Keratinocyte (primary cell): ENCODE data around the gene BAG1. TPM values are rescaled to one million over a fixed set of nuclear protein-coding genes. Genes with fewer than 3 reads are reported as not detected.

Experiments
- DNase-seq: peaks from one replicate; pipeline ENCODE4 v3.0.0-alpha.2; 2011; ENCODE audit warnings: low read depth, missing footprints, low spot score
- FAIRE-seq: peaks from 2 replicates; lab custom pipeline; 2011; peaks lifted over from hg19 to GRCh38; lab: Jason Lieb, UNC
- H2AFZ ChIP-seq: 2 replicates; pipeline ENCODE4 v1.6.0; 2012; ENCODE audit warnings: low read length, control low read depth, inconsistent platforms; ENCODE audit not compliant: control insufficient read depth
- H3K27ac ChIP-seq: 2 replicates; pipeline ENCODE4 v1.5.1; 2011; ENCODE audit warnings: low read length; ENCODE audit not compliant: control insufficient read depth, insufficient read depth
- H3K27me3 ChIP-seq: 3 replicates; pipeline ENCODE4 v1.6.0; 2011; ENCODE audit warnings: low read length; ENCODE audit not compliant: control insufficient read depth, insufficient read depth; ENCODE audit errors: extremely low read depth
- H3K36me3 ChIP-seq, 2 experiments: 2 replicates in 1 of 2; 3 replicates in 1 of 2; pipeline ENCODE4 v1.5.1; 2011; ENCODE audit warnings: low read length in 2 of 2, mild to moderate bottlenecking in 1 of 2; ENCODE audit not compliant: control insufficient read depth in 2 of 2, insufficient read depth in 2 of 2; ENCODE audit errors: extremely low read depth in 1 of 2
- H3K4me1 ChIP-seq: 3 replicates; pipeline ENCODE4 v1.5.1; 2011; ENCODE audit warnings: low read length; ENCODE audit not compliant: control insufficient read depth, insufficient read depth; ENCODE audit errors: extremely low read depth
- H3K4me2 ChIP-seq: 3 replicates; pipeline ENCODE4 v1.6.0; 2011; ENCODE audit warnings: low read depth, low read length; ENCODE audit not compliant: control insufficient read depth, insufficient read depth; ENCODE audit errors: extremely low read depth
- H3K4me3 ChIP-seq, 3 experiments: fragments of 200-600 bp in 1 of 3; sonication (generic) in 1 of 3; 2 replicates in 2 of 3; 3 replicates in 1 of 3; pipeline ENCODE4 v1.5.1; 2011 to 2016; ENCODE audit warnings: low read length in 3 of 3, mild to moderate bottlenecking in 3 of 3, control low read depth in 2 of 3, inconsistent platforms in 1 of 3, low read depth in 1 of 3, mixed read lengths in 1 of 3, mixed run types in 1 of 3, moderate library complexity in 1 of 3; ENCODE audit not compliant: control insufficient read depth in 2 of 3, insufficient read depth in 2 of 3; ENCODE audit errors: extremely low read depth in 1 of 3
- H3K79me2 ChIP-seq: 2 replicates; pipeline ENCODE4 v1.6.0; 2012; ENCODE audit warnings: low read length; ENCODE audit not compliant: control insufficient read depth, insufficient read depth
- H3K9ac ChIP-seq: 3 replicates; pipeline ENCODE4 v1.6.0; 2011; ENCODE audit warnings: low read length; ENCODE audit not compliant: control insufficient read depth, insufficient read depth; ENCODE audit errors: extremely low read depth
- H3K9me1 ChIP-seq: 3 replicates; pipeline ENCODE4 v1.6.0; 2011; ENCODE audit warnings: low read length; ENCODE audit not compliant: control insufficient read depth, insufficient read depth; ENCODE audit errors: extremely low read depth
- H3K9me3 ChIP-seq: 2 replicates; pipeline ENCODE4 v1.5.1; 2012; ENCODE audit warnings: low read depth, low read length; ENCODE audit not compliant: control insufficient read depth
- H4K20me1 ChIP-seq: 3 replicates; pipeline ENCODE4 v1.6.0; 2011; ENCODE audit warnings: low read length; ENCODE audit not compliant: control insufficient read depth, insufficient read depth; ENCODE audit errors: extremely low read depth
- CTCF ChIP-seq, 3 experiments: IDR thresholded peaks in 1 of 3; conservative IDR thresholded peaks in 1 of 3; optimal IDR thresholded peaks in 1 of 3; 2 replicates in 2 of 3; 3 replicates in 1 of 3; pipeline versions ENCODE3 to v1.5.1; 2011; ENCODE audit warnings: low read length in 3 of 3, mild to moderate bottlenecking in 3 of 3, moderate library complexity in 2 of 3, control low read depth in 1 of 3, inconsistent platforms in 1 of 3; ENCODE audit not compliant: insufficient read depth in 2 of 3; ENCODE audit errors: extremely low read depth in 1 of 3
- EZH2 ChIP-seq: IDR thresholded peaks from one replicate; pipeline ENCODE4 v1.6.1; 2012; ENCODE audit warnings: inconsistent platforms, mild to moderate bottlenecking, low read length, moderate library complexity
- dilution Hi-C: fragments of 300-500 bp; cut with MboI; formaldehyde crosslinking; loops from one replicate; pipeline ENCODE4 v1.7.0; 2020; ENCODE audit warnings: low sequenced_read_pairs; ENCODE audit not compliant: extremely low pct_ligation_motif_present
- polyA plus RNA-seq, 5 experiments: library from polyadenylated mRNA; depleted of rRNA in 3 of 5; stranded (reverse) in 3 of 5; stranded (forward) in 1 of 5; unstranded in 1 of 5; fragments of >200 nt; gene quantifications; 1 replicate in 1 of 5; 2 replicates in 3 of 5; 3 replicates in 1 of 5; pipeline versions ENCODE4 v1.2.1 to v1.2.3, GENCODE V29; 2011 to 2012; ENCODE audit warnings: missing spikeins in 2 of 5, low read depth in 1 of 5, low replicate concordance in 1 of 5

Gene BAG1
- polyA plus RNA-seq, 1 donor (not counting 4 experiments of a cell fraction or from before 2014, with no cell fraction given): 30.1 TPM

DNA sequence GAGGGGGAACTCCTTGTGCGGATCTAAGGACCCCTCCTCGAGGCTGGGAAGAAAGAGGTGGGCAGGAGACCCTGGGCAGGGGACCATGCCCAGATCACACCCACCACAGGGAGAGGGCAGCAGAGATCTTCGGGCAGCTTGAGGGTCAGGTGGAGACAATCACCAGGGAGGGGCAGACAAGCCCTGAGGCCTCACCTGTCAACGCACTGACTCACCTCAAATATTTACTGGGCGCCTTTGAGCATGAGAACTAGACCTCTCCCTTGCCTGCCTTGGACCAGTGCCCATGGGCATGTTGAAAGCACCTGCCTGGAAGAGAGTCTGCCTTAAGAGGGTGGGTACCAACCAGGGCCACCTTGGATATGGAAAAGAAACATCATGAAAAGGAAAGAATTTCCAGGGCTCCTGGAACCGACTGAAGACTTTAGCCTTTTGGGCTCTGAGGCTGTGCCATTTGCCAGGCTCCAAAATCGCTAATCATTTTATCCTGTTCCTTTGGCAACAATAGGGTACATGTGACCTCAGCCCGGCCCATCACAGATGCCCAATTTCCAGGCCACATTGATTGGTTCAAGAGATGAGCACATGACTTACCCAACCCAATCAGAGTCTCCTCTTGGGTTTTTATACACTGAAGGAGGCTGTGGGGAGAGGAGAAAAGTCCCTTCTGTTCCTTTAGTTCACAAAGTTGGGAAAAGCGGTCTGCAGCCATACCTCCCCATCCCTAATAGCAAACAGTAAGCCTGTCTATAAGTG lies 35.0 kb downstream of the BAG1 start:
- no peaks in the 10 kb centered on the region for H3K79me2 ChIP-seq
- H3K9ac ChIP-seq: peak overlapping the region; percentile 39
- no peaks in the 10 kb centered on the region for H4K20me1 ChIP-seq
- TF ChIP-seq EZH2: no peak
- TF ChIP-seq CTCF (optimal IDR thresholded peaks at IDR 0.05 in 1 of 3, IDR thresholded peaks at IDR 0.05 in 1 of 3, conservative IDR thresholded peaks at IDR 0.05 in 1 of 3; ENCODE audit: extremely low read depth in 1 of 3, insufficient read depth in 2 of 3, low read length in 3 of 3): peak; percentile 92 to 98 (median 98)
- no peak overlapping the region for H3K4me3 ChIP-seq
- DNase-seq: peak; percentile 95
- no peaks in the 10 kb centered on the region for H3K9me1 ChIP-seq
- peak; percentile 91 for FAIRE-seq
- H3K27me3 ChIP-seq: no peaks in the 10 kb centered on the region
- H3K4me2 ChIP-seq: peak overlapping the region; percentile 42
- peaks cover 74% of the 10 kb centered on the region for H3K4me1 ChIP-seq
- dilution Hi-C loops: no loop called here
- no peaks in the 10 kb centered on the region for H3K9me3 ChIP-seq
- peak overlapping the region; percentile 65 for H3K27ac ChIP-seq
- no peak overlapping the region for H2AFZ ChIP-seq
- no peaks in the 10 kb centered on the region for H3K36me3 ChIP-seq

DNA sequence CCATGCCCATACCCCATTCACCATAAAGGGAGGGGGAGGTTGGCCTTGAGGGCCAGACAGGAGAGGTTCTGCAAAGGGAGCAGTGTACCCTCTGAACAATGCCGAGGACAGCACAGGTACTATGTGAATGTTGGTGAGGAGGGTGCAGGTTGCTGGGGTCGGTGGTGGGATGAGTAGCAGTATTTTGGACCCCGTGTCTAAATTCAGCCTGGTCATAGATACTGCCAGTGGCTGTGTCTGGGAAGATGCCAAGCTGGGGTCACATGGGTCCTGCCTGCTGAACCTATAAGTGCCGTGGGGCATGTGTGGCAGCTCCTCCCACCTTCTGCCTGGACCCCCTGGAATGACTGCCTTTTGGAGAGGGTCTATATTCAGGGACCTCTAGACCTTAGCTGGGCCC lies 35.9 kb downstream of the BAG1 start:
- peak overlapping the region; percentile 42 for H3K4me2 ChIP-seq

More for the DNA sequence above, 35.9 kb downstream of the BAG1 start:
- Histone ChIP-seq H3K4me3 (no peak overlapping the region), H3K4me1 (peaks cover 65% of the 10 kb centered on the region), H3K9ac (peak overlapping the region; percentile 39), H4K20me1 (no peaks in the 10 kb centered on the region), H3K9me1 (no peaks in the 10 kb centered on the region), H2AFZ (no peak overlapping the region), H3K36me3 (no peaks in the 10 kb centered on the region), H3K27ac (peak overlapping the region; percentile 65), H3K9me3 (no peaks in the 10 kb centered on the region), H3K79me2 (no peaks in the 10 kb centered on the region), H3K27me3 (no peaks in the 10 kb centered on the region)
- FAIRE-seq (no peak), DNase-seq (no peak)
- TF ChIP-seq CTCF (optimal IDR thresholded peaks at IDR 0.05 in 1 of 3, IDR thresholded peaks at IDR 0.05 in 1 of 3, conservative IDR thresholded peaks at IDR 0.05 in 1 of 3; ENCODE audit: extremely low read depth in 1 of 3, insufficient read depth in 2 of 3, low read length in 3 of 3): no peak
- TF ChIP-seq EZH2: no peak
- dilution Hi-C loops: no loop called here
